Neural progenitor cell (in vitro differentiated cells): ENCODE measurements around the gene BIRC3.

Source experiments
- EZH2 ChIP-seq: fragments of 200-600 bp; sonication (generic); IDR thresholded peaks from 2 replicates; pipeline ENCODE4 v1.6.1; 2017; ENCODE audit warnings: antibody characterized with exemption, mild to moderate bottlenecking, moderate library complexity
- EZH2phosphoT487 ChIP-seq: fragments of 200-600 bp; sonication (generic); IDR thresholded peaks from 2 replicates; pipeline ENCODE4 v1.6.1; 2017; ENCODE audit warnings: antibody characterized with exemption
- TF ChIP-seq, protein P1 (sequence below): fragments of 200-600 bp; sonication (generic); IDR thresholded peaks from 2 replicates; pipeline ENCODE4 v1.5.1; 2017; ENCODE audit warnings: antibody characterized with exemption, mild to moderate bottlenecking

DNA sequence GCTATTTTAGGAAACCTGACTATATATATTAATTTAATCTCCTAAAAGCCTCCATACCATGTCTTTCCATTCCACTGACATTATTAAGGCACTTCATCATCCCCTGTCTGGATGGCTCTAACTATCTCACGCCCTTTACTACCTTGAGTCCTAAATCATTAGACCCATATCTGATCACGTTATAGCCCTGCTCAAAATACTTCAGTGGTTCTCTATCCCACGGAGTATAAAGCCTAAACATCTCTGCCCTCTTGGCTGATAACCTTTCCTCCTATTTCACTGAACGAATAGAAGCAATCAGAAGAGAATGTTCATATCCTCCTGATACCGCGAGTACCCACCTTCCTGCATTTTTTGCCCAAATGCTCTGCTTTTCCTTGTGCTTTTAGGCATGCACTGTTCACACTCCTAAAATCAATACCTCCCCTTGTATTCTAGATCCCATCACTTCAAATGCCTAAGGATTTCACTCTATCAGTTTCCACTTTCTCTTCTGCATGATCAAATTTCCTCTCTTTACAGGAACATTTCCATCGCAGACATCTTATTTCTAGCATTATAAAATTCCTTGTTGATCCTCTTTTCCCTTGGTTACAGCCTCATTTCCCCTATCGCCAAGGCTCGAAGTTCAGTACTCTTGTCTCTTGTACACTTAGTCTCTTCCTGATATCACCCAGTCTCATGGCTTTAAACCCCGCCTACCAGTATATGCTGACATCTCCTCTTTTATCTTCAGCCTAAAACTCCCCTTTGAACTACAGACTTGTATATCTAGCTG lies 45.0 kb upstream of the BIRC3 start:
- no peak for TF ChIP-seq EZH2
- TF ChIP-seq, protein P1, sequence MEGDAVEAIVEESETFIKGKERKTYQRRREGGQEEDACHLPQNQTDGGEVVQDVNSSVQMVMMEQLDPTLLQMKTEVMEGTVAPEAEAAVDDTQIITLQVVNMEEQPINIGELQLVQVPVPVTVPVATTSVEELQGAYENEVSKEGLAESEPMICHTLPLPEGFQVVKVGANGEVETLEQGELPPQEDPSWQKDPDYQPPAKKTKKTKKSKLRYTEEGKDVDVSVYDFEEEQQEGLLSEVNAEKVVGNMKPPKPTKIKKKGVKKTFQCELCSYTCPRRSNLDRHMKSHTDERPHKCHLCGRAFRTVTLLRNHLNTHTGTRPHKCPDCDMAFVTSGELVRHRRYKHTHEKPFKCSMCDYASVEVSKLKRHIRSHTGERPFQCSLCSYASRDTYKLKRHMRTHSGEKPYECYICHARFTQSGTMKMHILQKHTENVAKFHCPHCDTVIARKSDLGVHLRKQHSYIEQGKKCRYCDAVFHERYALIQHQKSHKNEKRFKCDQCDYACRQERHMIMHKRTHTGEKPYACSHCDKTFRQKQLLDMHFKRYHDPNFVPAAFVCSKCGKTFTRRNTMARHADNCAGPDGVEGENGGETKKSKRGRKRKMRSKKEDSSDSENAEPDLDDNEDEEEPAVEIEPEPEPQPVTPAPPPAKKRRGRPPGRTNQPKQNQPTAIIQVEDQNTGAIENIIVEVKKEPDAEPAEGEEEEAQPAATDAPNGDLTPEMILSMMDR: no peak
- no peak for TF ChIP-seq EZH2phosphoT487
